Muscle of leg (tissue), 9 donors: ENCODE results near the gene TNFRSF1B. TPM values are rescaled to one million over a fixed set of nuclear protein-coding genes. Genes with fewer than 3 reads are reported as not detected.

ENCODE experiments used
- polyA plus RNA-seq, 8 donors: library from polyadenylated mRNA; unstranded; fragments of 120-200 nt; gene quantifications; one replicate each; pipeline versions ENCODE4 v1.2.1 to v1.2.3, GENCODE V29; 2013; ENCODE audit warnings: inconsistent platforms in 1 of 8, low replicate concordance in 1 of 8; ENCODE audit not compliant: insufficient read length in 8 of 8, insufficient read depth in 1 of 8
- total RNA-seq: library from RNA; stranded (reverse); fragments of 120-200 nt; gene quantifications from one replicate; pipeline ENCODE4 v1.2.4, GENCODE V29; 2013

TNFRSF1B gene
- total and polyA plus RNA-seq, 9 donors: 8.8 to 17.5 (median 12.5) TPM

Other genes starting within 250 kb of the TNFRSF1B start
- gene KIAA2013, start 240.6 kb upstream of the TNFRSF1B start, total RNA-seq: 24.3 TPM
- gene KIAA2013, start 240.6 kb upstream of the TNFRSF1B start, polyA plus RNA-seq: 10 to 100 TPM; 28.7 to 39.3 (median 34.8) TPM
- gene PLOD1, start 232.3 kb upstream of the TNFRSF1B start, total RNA-seq: 118 TPM
- 100 to 1,000 TPM; 138 to 243 (median 184) TPM for gene PLOD1, start 232.3 kb upstream of the TNFRSF1B start, polyA plus RNA-seq
- gene MFN2, start 186.5 kb upstream of the TNFRSF1B start, total RNA-seq: 51.9 TPM
- 10 to 100 TPM; 52.8 to 73.4 (median 60.0) TPM for gene MFN2, start 186.5 kb upstream of the TNFRSF1B start, polyA plus RNA-seq
- 20.7 TPM for gene MIIP, start 147.5 kb upstream of the TNFRSF1B start, total RNA-seq
- 10 to 100 TPM; 13.0 to 21.1 (median 17.6) TPM for gene MIIP, start 147.5 kb upstream of the TNFRSF1B start, polyA plus RNA-seq
- gene TNFRSF8, start 103.7 kb upstream of the TNFRSF1B start, total RNA-seq: 0.22 TPM
- gene TNFRSF8, start 103.7 kb upstream of the TNFRSF1B start, polyA plus RNA-seq: under 1 TPM; 0.07 to 0.31 (median 0.21) TPM
- 18.2 TPM for gene VPS13D, start 63.0 kb downstream of the TNFRSF1B start, total RNA-seq
- 10 to 100 TPM; 14.9 to 21.2 (median 17.0) TPM for gene VPS13D, start 63.0 kb downstream of the TNFRSF1B start, polyA plus RNA-seq